HG03460 (cell line): Measurements from ENCODE around the gene CFAP46.

ENCODE experiments used
- ATAC-seq: cut with Tn5 transposase; IDR thresholded peaks from one replicate; pipeline ENCODE4 v1.9.1; 2021; ENCODE audit not compliant: unreplicated experiment

The CFAP46 gene

DNA sequence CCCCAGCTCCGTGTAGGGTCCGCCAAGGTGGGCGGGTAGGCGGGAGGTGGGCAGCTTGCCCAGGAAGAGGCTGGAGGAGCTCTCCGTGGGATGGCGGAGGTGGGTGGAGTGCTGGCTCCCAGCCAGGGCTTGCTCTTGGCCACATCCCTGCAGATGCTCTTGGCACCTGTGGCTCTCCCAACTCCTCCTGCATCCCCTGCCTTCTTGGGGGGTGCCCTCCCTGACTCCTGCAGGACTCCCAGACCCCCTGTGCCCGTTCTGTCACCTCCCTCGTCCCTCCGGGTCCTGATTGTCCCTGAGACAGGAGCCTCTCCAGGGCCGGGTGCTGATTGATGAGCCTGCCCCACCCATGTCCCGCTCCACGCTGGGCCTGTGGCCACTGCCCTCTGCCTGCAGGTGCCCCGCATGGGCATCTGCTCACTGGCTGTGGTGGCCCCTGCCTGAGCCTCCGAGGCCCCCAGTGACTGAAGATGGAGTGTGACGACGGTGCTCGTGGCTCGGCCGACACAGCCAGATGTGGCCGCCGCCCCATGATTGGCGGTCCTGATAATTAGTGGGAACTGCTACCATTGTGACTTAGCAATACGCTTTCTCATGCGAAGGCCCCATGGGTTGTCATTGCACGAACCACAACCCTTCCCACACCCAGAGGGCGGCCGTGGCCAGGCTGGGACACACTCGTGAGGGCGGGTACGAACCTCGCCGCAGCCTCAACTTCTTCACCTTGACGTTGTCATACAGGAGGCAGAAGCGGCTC, 23.6 kb downstream of the CFAP46 start:
- ATAC-seq: no peak

GRCh38 chr10:132918264-132918616, 24.1 kb downstream of the CFAP46 start:
- no peak for ATAC-seq

- no peak for ATAC-seq
Observed at GRCh38 chr10:132916956-132917666, 25.3 kb downstream of the CFAP46 start.

GRCh38 chr10:132916421-132916841, 25.9 kb downstream of the CFAP46 start:
- no peak for ATAC-seq

GRCh38 chr10:132915411-132915810, 27.0 kb downstream of the CFAP46 start:
- no peak for ATAC-seq

GRCh38 chr10:132914732-132915131, 27.6 kb downstream of the CFAP46 start:
- ATAC-seq: no peak

GRCh38 chr10:132913559-132914115, 28.7 kb downstream of the CFAP46 start:
- no peak for ATAC-seq

DNA sequence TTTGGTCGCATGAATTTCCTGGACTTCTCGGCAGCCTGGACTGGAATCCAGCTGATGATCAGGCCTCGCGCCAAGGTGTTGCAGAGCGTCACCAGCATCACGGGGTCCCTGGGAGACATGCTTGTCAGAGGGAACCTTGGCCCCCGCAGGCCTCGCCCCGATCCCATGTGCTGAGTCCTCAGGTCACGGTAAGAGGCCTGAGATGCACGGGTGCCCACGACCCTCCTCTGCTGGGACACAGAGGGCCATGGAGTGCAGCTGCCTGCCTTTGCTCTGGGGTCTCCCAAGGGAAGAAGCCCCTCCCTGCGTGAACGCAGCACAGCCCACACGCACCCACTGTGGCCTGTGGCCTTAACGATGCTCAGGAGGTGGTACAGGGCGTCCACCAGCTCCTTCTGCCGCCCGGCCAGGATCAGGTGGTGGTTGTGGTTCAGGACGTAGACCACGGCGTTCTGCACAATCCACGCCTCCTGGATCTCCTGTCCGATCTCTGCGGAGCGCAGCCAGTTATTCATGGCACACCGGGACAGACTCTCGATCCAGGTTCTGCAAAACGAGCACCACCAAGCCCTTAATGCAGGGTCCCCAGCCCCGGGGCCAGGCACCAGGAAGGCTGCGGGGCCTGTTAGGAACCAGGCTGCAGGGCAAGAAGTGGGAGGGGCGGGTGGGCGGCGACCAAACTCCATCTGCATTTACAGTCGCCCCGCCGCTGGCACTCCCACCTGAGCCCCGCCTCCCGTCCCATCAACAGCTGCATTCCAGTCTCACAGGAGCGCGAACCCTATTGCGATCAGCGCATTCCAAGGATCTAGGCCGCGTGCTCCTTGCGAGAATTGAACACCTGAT, 29.4 kb downstream of the CFAP46 start:
- no peak for ATAC-seq

DNA sequence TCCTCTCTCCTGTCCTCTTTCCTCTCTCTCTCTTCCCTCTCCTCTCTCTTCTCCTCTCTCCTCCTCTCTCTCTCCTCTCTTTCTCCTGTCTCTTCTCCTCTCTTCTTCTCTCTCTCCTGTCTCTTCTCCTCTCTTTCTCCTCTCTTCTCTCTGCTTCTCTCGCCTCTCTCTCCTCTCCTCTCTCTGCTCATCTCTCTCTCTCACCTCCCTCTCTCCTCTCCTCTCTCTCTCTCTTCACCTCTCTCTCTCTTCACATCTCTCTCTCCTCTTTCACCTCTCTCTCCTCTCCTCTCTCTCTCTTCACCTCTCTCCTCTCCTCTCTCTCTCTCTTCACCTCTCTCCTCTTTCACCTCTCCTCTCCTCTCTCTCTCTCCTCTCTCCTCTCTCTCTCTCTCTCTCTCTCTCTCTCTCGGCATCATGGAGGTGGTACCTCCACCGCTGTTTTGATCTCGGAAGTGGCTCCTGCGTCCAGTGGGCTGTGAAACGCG, 30.1 kb downstream of the CFAP46 start:
- no peak for ATAC-seq

DNA sequence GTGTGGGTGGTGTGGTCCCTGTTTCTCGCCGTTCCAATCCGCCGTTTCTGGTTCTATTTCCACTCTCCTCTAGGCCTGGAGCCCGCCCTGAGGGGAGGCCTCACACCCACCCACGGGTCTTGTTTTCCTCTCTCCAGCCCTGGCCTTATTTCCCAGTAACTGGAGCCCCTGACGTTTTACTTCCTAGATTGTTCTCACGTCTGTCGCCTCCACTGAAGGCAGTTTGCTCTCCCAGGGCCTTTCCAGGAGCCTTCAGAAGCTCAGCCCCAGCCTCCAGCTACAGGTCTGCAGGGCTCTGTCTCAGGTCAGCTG, 30.6 kb downstream of the CFAP46 start:
- no peak for ATAC-seq

- no peak for ATAC-seq
Observed at GRCh38 chr10:132910901-132911785, 31.2 kb downstream of the CFAP46 start.

DNA sequence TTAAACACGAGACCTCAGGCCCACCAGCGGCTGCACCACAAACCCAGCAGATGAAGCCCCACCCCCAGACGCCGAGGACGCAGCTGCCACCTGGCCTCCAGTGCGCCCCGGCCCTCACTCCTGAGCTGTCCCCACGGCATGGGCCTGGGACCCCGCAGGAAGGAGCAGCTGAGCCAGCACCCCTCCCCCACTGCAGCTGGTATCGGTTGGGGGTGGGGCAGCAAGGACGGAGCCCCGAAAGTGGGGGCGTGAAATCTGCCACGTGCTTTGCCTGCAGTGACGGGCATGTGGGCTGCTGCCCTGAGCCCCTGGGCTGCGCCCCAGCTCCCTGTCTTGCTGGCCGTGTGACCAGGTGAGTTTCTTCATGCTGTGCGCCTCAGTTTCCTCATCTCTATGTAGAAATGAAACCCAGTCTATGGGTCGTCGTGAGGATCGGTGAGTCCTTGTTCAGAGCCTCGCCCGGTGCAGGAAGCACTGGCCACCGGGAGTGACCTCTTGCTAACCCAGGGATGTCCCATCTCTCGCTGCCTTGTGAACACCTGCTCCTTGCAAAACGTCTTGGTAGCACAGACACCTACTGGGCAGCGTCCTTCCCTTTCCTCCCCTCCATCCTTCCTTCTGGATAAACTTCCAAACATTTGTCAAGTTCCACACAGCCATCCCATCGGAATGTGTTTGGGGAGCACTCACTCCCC, 32.0 kb downstream of the CFAP46 start:
- ATAC-seq: no peak

DNA sequence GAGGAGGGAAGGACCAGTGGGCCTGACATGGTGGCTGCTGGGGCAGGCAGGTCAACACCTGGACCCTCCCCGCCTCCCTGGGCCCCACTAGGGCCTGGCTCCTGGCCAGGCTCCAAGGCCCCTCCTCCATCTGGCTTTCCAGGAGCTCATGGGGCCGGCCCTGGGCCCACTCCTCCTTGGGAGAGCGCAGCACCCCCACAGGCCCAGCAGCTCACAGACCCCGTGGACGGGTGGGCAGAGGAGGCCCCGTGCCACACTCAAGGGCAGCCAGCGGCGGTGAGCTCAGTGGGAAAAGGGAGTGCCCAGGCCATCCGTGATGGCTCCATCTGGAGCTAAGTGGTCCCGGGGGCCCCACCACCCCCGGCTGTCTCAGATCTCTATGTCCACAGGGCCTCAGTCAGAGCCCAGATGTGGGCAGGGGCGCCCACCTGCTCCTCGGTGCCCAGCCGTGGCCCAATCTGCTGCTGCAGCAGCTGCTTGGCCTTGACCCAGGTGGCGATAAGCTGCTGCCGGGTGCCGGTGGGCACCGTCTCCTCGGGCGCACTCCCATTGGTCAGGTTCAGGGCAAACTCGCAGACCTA, 32.8 kb downstream of the CFAP46 start:
- ATAC-seq: no peak

GRCh38 chr10:132908621-132909295, 33.6 kb downstream of the CFAP46 start:
- no peak for ATAC-seq

GRCh38 chr10:132907821-132908620, 34.3 kb downstream of the CFAP46 start:
- no peak for ATAC-seq

DNA sequence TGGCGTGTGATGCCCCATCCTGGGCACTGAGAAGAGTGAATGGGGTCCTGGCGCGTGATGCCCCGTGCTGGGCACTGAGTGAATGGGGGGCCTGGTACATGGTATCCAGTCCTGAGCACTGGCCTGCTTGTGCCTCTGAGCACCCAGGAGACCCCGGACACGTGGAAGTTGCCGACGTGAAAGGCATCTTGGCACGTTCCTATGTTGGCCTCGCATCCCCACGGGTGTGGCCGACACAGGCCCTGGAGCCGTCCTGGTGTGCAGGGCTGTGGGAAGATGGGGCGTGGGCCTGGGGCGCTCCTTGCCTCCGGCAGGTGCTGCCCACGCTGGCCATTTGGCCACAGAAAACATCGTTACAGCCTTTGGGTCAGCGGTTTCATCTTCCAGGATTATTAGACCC, 35.5 kb downstream of the CFAP46 start:
- ATAC-seq: no peak

DNA sequence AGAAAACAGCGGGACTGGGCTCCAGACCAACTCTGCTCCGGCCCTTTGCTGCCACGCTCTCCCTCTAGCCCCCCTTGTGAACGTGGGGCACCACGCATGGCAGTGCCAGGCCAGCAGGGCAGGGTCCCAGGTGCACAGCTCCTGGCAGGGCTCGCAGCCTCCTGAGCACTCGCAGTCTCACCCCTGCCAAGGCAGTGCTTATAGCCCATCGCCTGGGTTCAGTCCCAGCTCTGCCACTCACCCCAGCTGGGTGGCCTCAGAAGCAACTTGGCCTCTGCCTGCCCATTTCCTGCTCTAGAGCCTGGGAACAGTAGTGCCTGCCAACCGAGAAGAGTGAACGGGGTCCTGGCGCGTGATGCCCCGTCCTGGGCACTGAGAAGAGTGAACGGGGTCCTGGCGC, 36.3 kb downstream of the CFAP46 start:
- no peak for ATAC-seq

GRCh38 chr10:132905661-132906060, 36.7 kb downstream of the CFAP46 start:
- ATAC-seq: no peak
